Neural cell (in vitro differentiated cells): Measurements from ENCODE around the gene CCDC127. TPM values are rescaled to one million over a fixed set of nuclear protein-coding genes. Genes with fewer than 3 reads are reported as not detected.
"Not testable (repeated sequence)": the region's sequence is repeated elsewhere in the genome, so short reads cannot be mapped to it uniquely, and the experiment has no call there.

Experiments
- H2AFZ ChIP-seq: fragments of 200-600, 300-800 bp; sonication (generic), shearing (Covaris generic); 2 replicates; pipeline ENCODE4 v1.6.0; 2014; ENCODE audit warnings: low read depth, mild to moderate bottlenecking, antibody characterized with exemption, low read length, moderate library complexity
- H3F3A ChIP-seq: fragments of 200-600 bp; shearing (Covaris generic); 2 replicates; pipeline ENCODE4 v1.6.1; 2016; ENCODE audit warnings: mild to moderate bottlenecking, moderate library complexity, mixed read lengths, antibody characterized with exemption, low read length; ENCODE audit not compliant: insufficient read depth, poor library complexity, severe bottlenecking
- H3K27ac ChIP-seq: fragments of 200-600, 300-800 bp; sonication (generic), shearing (Covaris generic); 2 replicates; pipeline ENCODE4 v1.5.1; 2014; ENCODE audit warnings: mild to moderate bottlenecking, low read length, moderate library complexity
- H3K27me3 ChIP-seq: fragments of 300-800, 200-600 bp; sonication (generic), shearing (Covaris generic); 2 replicates; pipeline ENCODE4 v1.6.0; 2014; ENCODE audit warnings: mild to moderate bottlenecking, low read depth, low read length, moderate library complexity; ENCODE audit not compliant: insufficient read depth
- H3K36me3 ChIP-seq: fragments of 300-800, 200-600 bp; sonication (generic), shearing (Covaris generic); 2 replicates; pipeline ENCODE4 v1.5.1; 2014; ENCODE audit warnings: mild to moderate bottlenecking, antibody characterized with exemption, low read length, moderate library complexity; ENCODE audit not compliant: insufficient read depth
- H3K4me2 ChIP-seq: fragments of 300-800, 200-600 bp; sonication (generic), shearing (Covaris generic); 2 replicates; pipeline ENCODE4 v1.6.0; 2014; ENCODE audit warnings: mild to moderate bottlenecking, low read length
- H3K4me3 ChIP-seq: fragments of 300-800, 200-600 bp; sonication (generic), shearing (Covaris generic); 2 replicates; pipeline ENCODE4 v1.5.1; 2014; ENCODE audit warnings: mild to moderate bottlenecking, low read length, moderate library complexity
- H3K79me2 ChIP-seq: fragments of 200-600 bp; shearing (Covaris generic); replicated peaks from 2 replicates; pipeline ENCODE4 v1.6.0; 2014; ENCODE audit warnings: mild to moderate bottlenecking, low read length, moderate library complexity; ENCODE audit not compliant: insufficient read depth
- H3K9ac ChIP-seq: fragments of 300-800, 200-600 bp; sonication (generic), shearing (Covaris generic); 2 replicates; pipeline ENCODE4 v1.6.1; 2016; ENCODE audit warnings: mild to moderate bottlenecking, low read length, mixed read lengths
- H3K9me2 ChIP-seq: fragments of 200-600 bp; shearing (Covaris generic); 2 replicates; pipeline ENCODE4 v1.6.1; 2016; ENCODE audit warnings: mild to moderate bottlenecking, low read length, mixed read lengths; ENCODE audit not compliant: insufficient read depth
- H3K9me3 ChIP-seq: fragments of 200-600, 300-800 bp; sonication (generic), shearing (Covaris generic); 2 replicates; pipeline ENCODE4 v1.6.1; 2016; ENCODE audit warnings: mild to moderate bottlenecking, mixed run types, low read length, moderate library complexity, mixed read lengths
- H4K20me1 ChIP-seq: fragments of 200-600 bp; shearing (Covaris generic); 2 replicates; pipeline ENCODE4 v1.6.1; 2016; ENCODE audit warnings: mild to moderate bottlenecking, mixed run types; ENCODE audit not compliant: insufficient read depth
- EP300 ChIP-seq: fragments of 450-650 bp; conservative IDR thresholded peaks from 2 replicates; pipeline ENCODE4 v1.6.1; 2014; ENCODE audit warnings: antibody characterized with exemption, mild to moderate bottlenecking, moderate library complexity; ENCODE audit not compliant: poor library complexity, severe bottlenecking
- EZH2 ChIP-seq: fragments of 200-600, 300-800 bp; shearing (Covaris generic), sonication (generic); IDR thresholded peaks from 2 replicates; pipeline ENCODE4 v1.6.1; 2014; ENCODE audit warnings: antibody characterized with exemption, low read length, borderline replicate concordance, mild to moderate bottlenecking; ENCODE audit not compliant: insufficient read depth, poor library complexity, severe bottlenecking
- MXI1 ChIP-seq: fragments of 450-650 bp; conservative IDR thresholded peaks from 2 replicates; pipeline ENCODE4 v1.6.1; 2014; ENCODE audit warnings: antibody characterized with exemption, mild to moderate bottlenecking; ENCODE audit not compliant: poor library complexity, severe bottlenecking
- POLR2AphosphoS5 ChIP-seq: IDR thresholded peaks from 2 replicates; pipeline ENCODE4 v1.6.1; 2012
- RAD21 ChIP-seq: fragments of 450-650 bp; conservative IDR thresholded peaks from 2 replicates; pipeline ENCODE4 v1.6.1; 2014; ENCODE audit warnings: antibody characterized with exemption, mild to moderate bottlenecking, moderate library complexity
- SMC3 ChIP-seq: fragments of 450-650 bp; conservative IDR thresholded peaks from 2 replicates; pipeline ENCODE4 v1.6.1; 2014; ENCODE audit warnings: antibody characterized with exemption, mild to moderate bottlenecking, moderate library complexity; ENCODE audit not compliant: poor library complexity
- TAF1 ChIP-seq: IDR thresholded peaks from 2 replicates; pipeline ENCODE4 v1.6.1; 2012; ENCODE audit warnings: low read depth
- polyA plus RNA-seq: library from polyadenylated mRNA; depleted of rRNA; stranded (reverse); fragments of >200 nt; gene quantifications from 2 replicates; pipeline ENCODE4 v1.2.3, GENCODE V29; 2014
- TF ChIP-seq, protein P1 (sequence below): fragments of 450-650 bp; IDR thresholded peaks from 2 replicates; pipeline ENCODE4 v1.5.1; 2014; ENCODE audit warnings: antibody characterized with exemption, mild to moderate bottlenecking, moderate library complexity; ENCODE audit not compliant: poor library complexity, severe bottlenecking
- TF ChIP-seq, protein P2 (sequence below): IDR thresholded peaks from 2 replicates; pipeline ENCODE4 v1.6.1; 2012; ENCODE audit warnings: borderline replicate concordance

Gene CCDC127
- polyA plus RNA-seq, 1 donor from 2014 or later: 5.4 TPM

DNA sequence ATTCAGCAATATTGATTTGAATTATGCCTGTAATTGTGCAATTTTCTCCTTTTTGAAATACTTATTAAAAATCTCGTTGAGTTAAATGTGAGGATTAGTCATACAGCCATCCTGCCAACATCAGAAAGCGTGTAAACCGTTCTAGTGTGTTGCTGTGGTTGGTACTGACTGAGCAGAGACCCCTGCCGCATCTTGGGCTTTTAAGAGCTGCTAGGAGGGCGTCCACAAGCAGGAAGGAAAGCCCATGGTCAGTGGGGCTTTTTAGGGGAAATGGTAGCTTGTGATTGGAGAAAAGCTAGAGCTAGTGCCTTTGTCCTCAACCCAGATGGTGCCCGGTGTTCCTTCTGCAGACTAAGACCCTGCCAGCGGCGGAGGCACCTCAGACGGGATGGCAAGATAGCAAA lies 1.5 kb upstream of the CCDC127 start:
- peak overlapping the region; percentile 80 for H3K9ac ChIP-seq
- H3K27me3 ChIP-seq: no peaks in the 10 kb centered on the region
- H2AFZ ChIP-seq: no peak overlapping the region
- H3K36me3 ChIP-seq: no peaks in the 10 kb centered on the region
- H3K9me3 ChIP-seq: no peaks in the 10 kb centered on the region
- H3K79me2 ChIP-seq: peaks cover 31% of the 10 kb centered on the region
- H3K27ac ChIP-seq: no peak overlapping the region
- peak overlapping the region; percentile 94 for H3K4me3 ChIP-seq
- TF ChIP-seq EP300: no peak
- TF ChIP-seq POLR2AphosphoS5: no peak
- no peak for TF ChIP-seq RAD21
- TF ChIP-seq TAF1: no peak
- TF ChIP-seq, protein P1, sequence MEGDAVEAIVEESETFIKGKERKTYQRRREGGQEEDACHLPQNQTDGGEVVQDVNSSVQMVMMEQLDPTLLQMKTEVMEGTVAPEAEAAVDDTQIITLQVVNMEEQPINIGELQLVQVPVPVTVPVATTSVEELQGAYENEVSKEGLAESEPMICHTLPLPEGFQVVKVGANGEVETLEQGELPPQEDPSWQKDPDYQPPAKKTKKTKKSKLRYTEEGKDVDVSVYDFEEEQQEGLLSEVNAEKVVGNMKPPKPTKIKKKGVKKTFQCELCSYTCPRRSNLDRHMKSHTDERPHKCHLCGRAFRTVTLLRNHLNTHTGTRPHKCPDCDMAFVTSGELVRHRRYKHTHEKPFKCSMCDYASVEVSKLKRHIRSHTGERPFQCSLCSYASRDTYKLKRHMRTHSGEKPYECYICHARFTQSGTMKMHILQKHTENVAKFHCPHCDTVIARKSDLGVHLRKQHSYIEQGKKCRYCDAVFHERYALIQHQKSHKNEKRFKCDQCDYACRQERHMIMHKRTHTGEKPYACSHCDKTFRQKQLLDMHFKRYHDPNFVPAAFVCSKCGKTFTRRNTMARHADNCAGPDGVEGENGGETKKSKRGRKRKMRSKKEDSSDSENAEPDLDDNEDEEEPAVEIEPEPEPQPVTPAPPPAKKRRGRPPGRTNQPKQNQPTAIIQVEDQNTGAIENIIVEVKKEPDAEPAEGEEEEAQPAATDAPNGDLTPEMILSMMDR: no peak
- TF ChIP-seq EZH2: no peak
- TF ChIP-seq MXI1: no peak
- no peak for TF ChIP-seq SMC3
- TF ChIP-seq, protein P2, sequence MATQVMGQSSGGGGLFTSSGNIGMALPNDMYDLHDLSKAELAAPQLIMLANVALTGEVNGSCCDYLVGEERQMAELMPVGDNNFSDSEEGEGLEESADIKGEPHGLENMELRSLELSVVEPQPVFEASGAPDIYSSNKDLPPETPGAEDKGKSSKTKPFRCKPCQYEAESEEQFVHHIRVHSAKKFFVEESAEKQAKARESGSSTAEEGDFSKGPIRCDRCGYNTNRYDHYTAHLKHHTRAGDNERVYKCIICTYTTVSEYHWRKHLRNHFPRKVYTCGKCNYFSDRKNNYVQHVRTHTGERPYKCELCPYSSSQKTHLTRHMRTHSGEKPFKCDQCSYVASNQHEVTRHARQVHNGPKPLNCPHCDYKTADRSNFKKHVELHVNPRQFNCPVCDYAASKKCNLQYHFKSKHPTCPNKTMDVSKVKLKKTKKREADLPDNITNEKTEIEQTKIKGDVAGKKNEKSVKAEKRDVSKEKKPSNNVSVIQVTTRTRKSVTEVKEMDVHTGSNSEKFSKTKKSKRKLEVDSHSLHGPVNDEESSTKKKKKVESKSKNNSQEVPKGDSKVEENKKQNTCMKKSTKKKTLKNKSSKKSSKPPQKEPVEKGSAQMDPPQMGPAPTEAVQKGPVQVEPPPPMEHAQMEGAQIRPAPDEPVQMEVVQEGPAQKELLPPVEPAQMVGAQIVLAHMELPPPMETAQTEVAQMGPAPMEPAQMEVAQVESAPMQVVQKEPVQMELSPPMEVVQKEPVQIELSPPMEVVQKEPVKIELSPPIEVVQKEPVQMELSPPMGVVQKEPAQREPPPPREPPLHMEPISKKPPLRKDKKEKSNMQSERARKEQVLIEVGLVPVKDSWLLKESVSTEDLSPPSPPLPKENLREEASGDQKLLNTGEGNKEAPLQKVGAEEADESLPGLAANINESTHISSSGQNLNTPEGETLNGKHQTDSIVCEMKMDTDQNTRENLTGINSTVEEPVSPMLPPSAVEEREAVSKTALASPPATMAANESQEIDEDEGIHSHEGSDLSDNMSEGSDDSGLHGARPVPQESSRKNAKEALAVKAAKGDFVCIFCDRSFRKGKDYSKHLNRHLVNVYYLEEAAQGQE: no peak
- peak overlapping the region; percentile 76 for H3K4me2 ChIP-seq
- no peaks in the 10 kb centered on the region for H3F3A ChIP-seq
- no peaks in the 10 kb centered on the region for H3K9me2 ChIP-seq
- no peaks in the 10 kb centered on the region for H4K20me1 ChIP-seq

DNA sequence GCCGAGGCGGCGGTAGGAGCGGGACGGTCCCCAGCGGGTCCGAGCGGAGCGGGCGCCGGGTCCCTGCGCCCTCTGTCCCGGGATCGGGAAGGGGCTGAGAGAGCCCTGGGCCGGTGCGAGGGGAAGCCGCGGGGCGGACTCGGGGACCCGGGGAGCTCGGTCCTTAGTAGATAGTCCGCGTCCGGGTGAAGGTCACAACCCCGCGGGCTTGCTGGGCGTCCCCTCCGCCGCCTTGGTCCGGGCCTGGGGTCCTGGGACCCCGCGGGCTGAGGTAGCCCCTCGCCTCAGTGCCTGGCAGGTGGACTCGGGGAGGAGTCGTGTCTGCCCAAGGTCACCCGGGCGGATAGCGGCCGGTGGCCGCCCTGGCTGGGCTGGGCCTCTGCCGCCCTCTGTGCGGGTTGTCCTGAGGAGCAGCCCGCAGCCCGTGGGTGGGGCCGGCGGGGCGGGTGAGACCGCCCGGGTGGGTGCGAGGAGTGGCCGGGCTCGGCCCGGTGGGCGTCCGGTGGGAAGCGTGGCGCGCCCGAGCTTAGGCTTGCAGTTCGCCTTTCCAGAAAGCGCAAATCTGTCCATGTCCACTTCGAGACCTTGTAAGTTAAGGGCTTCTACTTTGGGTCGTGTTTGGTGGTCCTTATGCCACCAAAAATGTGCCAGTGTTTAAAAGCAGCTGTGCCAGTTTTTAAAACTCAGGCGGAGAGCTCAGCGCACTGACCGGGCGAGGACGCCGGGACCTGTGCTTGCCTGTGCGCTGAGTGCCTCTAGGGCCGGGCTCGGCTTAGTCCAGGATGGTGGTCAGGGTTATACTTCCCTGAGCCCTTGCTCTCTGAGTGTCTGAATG lies 721 bp upstream of the CCDC127 start:
- Histone ChIP-seq H3K4me2 (peak overlapping the region; percentile 76), H4K20me1 (no peaks in the 10 kb centered on the region), H3K9ac (peak overlapping the region; percentile 80), H2AFZ (peak overlapping the region; percentile 8), H3K27me3 (no peaks in the 10 kb centered on the region), H3K4me3 (peak overlapping the region; percentile 94), H3K36me3 (no peaks in the 10 kb centered on the region), H3K9me2 (no peaks in the 10 kb centered on the region), H3F3A (no peaks in the 10 kb centered on the region), H3K79me2 (peaks cover 37% of the 10 kb centered on the region), H3K27ac (no peak overlapping the region), H3K9me3 (no peaks in the 10 kb centered on the region)
- TF ChIP-seq SMC3: no peak
- no peak for TF ChIP-seq TAF1
- TF ChIP-seq RAD21: no peak
- no peak for TF ChIP-seq EZH2
- TF ChIP-seq, protein P2: no peak
- TF ChIP-seq EP300: no peak
- TF ChIP-seq, protein P1: no peak
- TF ChIP-seq POLR2AphosphoS5: no peak
- TF ChIP-seq MXI1: no peak

DNA sequence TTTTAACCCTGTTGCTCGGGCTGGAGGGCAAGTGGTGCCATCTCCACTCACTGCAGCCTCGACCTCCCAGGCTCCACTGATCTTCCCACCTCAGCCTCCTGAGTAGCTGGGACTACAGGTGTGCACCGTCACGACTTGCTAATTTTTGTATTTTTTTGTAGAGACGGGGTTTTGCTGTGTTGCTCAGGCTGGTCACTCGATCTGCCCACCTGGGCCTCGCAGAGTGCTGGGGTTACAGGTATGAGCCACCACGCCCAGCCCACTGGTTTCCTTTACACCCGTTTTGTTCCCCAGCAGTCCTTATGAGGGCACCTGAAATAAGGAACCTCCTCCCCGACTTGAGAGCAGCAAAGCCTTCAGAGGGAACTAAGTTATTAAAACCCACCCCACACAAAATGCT lies 1.9 kb downstream of the CCDC127 start:
- not testable (repeated sequence) for H3K9me3 ChIP-seq, H3K36me3 ChIP-seq, H4K20me1 ChIP-seq, H3K4me2 ChIP-seq, H3K4me3 ChIP-seq, H3K9me2 ChIP-seq, H3F3A ChIP-seq, H2AFZ ChIP-seq, H3K9ac ChIP-seq, H3K27me3 ChIP-seq, H3K27ac ChIP-seq
- peaks cover 27% of the 10 kb centered on the region for H3K79me2 ChIP-seq
